ENCODE results near the gene TMEM52. TPM values are rescaled to one million over a fixed set of nuclear protein-coding genes. Genes with fewer than 3 reads are reported as not detected.
A peak's percentile ranks its signal among the peaks of the same experiment; 100 is the strongest.

TMEM52 gene
- total and polyA plus RNA-seq, 2 of the 13 experiments (the other 11 are each of a cell fraction or from before 2014, with no cell fraction given): 13.2 to 18.7 TPM

DNA sequence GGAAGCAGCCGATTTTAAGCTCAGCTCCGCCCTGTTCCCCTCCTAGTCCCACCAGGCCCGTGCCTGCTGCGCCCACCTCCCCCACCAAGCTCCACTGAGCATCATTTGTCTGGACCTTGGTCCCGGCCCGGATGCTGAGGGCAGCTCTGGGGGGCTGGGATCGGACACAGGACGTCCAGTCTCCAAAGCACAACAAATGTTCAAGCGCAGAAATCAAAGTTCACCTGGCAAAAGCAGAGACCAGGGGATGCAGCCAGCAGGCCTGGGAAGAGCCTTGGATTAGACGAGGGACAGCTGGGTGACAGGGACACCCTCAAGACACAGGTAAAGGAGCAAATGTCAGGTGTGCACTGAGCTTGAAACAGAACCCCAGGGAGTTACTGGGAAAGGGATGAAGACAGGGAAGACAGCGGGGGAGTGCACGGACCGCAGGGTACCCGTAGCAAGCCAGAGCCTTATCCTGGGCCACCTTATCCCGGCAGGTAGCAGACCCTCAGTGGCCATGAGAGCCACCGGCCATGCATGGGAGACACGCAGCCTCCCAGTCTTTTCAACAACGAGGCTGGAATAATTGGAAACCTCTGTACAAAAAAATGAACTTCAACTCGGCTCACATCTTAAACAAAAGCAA is 22.2 kb upstream of the TMEM52 start (continued):
- TF ChIP-seq RARG (CRISPR knock-in tag; IDR thresholded peaks at IDR 0.05; ENCODE audit: low read depth): no peak
- TF ChIP-seq, protein P1, sequence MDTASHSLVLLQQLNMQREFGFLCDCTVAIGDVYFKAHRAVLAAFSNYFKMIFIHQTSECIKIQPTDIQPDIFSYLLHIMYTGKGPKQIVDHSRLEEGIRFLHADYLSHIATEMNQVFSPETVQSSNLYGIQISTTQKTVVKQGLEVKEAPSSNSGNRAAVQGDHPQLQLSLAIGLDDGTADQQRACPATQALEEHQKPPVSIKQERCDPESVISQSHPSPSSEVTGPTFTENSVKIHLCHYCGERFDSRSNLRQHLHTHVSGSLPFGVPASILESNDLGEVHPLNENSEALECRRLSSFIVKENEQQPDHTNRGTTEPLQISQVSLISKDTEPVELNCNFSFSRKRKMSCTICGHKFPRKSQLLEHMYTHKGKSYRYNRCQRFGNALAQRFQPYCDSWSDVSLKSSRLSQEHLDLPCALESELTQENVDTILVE (CRISPR knock-in tag; IDR thresholded peaks at IDR 0.05): no peak; the same call in 1 of the 2 replicates
- TF ChIP-seq ZNF773 (CRISPR knock-in tag; IDR thresholded peaks at IDR 0.05; ENCODE audit: borderline replicate concordance): no peak
- no peak for TF ChIP-seq SMC3 (IDR thresholded peaks at IDR 0.05; ENCODE audit: low read length)
- TF ChIP-seq, protein P2, sequence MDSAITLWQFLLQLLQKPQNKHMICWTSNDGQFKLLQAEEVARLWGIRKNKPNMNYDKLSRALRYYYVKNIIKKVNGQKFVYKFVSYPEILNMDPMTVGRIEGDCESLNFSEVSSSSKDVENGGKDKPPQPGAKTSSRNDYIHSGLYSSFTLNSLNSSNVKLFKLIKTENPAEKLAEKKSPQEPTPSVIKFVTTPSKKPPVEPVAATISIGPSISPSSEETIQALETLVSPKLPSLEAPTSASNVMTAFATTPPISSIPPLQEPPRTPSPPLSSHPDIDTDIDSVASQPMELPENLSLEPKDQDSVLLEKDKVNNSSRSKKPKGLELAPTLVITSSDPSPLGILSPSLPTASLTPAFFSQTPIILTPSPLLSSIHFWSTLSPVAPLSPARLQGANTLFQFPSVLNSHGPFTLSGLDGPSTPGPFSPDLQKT (CRISPR knock-in tag; IDR thresholded peaks at IDR 0.05; ENCODE audit: borderline replicate concordance): no peak
- TF ChIP-seq ATF7 (IDR thresholded peaks at IDR 0.05): no peak
- no peak for TF ChIP-seq ATF7 (CRISPR knock-in tag; IDR thresholded peaks at IDR 0.05)
- no peak for TF ChIP-seq HNRNPH1 (optimal IDR thresholded peaks at IDR 0.05; ENCODE audit: low read depth, low read length)
- no peak for TF ChIP-seq ZNF616 (CRISPR knock-in tag; IDR thresholded peaks at IDR 0.05; ENCODE audit: low read depth)
- TF ChIP-seq, protein P3, sequence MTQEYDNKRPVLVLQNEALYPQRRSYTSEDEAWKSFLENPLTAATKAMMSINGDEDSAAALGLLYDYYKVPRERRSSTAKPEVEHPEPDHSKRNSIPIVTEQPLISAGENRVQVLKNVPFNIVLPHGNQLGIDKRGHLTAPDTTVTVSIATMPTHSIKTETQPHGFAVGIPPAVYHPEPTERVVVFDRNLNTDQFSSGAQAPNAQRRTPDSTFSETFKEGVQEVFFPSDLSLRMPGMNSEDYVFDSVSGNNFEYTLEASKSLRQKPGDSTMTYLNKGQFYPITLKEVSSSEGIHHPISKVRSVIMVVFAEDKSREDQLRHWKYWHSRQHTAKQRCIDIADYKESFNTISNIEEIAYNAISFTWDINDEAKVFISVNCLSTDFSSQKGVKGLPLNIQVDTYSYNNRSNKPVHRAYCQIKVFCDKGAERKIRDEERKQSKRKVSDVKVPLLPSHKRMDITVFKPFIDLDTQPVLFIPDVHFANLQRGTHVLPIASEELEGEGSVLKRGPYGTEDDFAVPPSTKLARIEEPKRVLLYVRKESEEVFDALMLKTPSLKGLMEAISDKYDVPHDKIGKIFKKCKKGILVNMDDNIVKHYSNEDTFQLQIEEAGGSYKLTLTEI (CRISPR knock-in tag; conservative IDR thresholded peaks at IDR 0.05): no peak
- TF ChIP-seq CBFB (CRISPR knock-in tag; IDR thresholded peaks at IDR 0.05): peak; percentile 48; the same call in 1 of the 2 replicates
- TF ChIP-seq, protein P4, sequence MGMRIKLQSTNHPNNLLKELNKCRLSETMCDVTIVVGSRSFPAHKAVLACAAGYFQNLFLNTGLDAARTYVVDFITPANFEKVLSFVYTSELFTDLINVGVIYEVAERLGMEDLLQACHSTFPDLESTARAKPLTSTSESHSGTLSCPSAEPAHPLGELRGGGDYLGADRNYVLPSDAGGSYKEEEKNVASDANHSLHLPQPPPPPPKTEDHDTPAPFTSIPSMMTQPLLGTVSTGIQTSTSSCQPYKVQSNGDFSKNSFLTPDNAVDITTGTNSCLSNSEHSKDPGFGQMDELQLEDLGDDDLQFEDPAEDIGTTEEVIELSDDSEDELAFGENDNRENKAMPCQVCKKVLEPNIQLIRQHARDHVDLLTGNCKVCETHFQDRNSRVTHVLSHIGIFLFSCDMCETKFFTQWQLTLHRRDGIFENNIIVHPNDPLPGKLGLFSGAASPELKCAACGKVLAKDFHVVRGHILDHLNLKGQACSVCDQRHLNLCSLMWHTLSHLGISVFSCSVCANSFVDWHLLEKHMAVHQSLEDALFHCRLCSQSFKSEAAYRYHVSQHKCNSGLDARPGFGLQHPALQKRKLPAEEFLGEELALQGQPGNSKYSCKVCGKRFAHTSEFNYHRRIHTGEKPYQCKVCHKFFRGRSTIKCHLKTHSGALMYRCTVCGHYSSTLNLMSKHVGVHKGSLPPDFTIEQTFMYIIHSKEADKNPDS (CRISPR knock-in tag; IDR thresholded peaks at IDR 0.05): no peak
- no peak for TF ChIP-seq PCBP1 (IDR thresholded peaks at IDR 0.05; ENCODE audit: borderline replicate concordance, low read depth, low read length)
- TF ChIP-seq RFX3 (CRISPR knock-in tag; IDR thresholded peaks at IDR 0.05): 0 out of 2 replicates have a peak, but pooled peaks have one; percentile 28
- no peak for TF ChIP-seq SMARCE1 (IDR thresholded peaks at IDR 0.05; ENCODE audit: borderline replicate concordance)
- no peak for TF ChIP-seq CEBPB (IDR thresholded peaks at IDR 0.05; ENCODE audit: borderline replicate concordance, low read depth, low read length)
- TF ChIP-seq, protein P5, sequence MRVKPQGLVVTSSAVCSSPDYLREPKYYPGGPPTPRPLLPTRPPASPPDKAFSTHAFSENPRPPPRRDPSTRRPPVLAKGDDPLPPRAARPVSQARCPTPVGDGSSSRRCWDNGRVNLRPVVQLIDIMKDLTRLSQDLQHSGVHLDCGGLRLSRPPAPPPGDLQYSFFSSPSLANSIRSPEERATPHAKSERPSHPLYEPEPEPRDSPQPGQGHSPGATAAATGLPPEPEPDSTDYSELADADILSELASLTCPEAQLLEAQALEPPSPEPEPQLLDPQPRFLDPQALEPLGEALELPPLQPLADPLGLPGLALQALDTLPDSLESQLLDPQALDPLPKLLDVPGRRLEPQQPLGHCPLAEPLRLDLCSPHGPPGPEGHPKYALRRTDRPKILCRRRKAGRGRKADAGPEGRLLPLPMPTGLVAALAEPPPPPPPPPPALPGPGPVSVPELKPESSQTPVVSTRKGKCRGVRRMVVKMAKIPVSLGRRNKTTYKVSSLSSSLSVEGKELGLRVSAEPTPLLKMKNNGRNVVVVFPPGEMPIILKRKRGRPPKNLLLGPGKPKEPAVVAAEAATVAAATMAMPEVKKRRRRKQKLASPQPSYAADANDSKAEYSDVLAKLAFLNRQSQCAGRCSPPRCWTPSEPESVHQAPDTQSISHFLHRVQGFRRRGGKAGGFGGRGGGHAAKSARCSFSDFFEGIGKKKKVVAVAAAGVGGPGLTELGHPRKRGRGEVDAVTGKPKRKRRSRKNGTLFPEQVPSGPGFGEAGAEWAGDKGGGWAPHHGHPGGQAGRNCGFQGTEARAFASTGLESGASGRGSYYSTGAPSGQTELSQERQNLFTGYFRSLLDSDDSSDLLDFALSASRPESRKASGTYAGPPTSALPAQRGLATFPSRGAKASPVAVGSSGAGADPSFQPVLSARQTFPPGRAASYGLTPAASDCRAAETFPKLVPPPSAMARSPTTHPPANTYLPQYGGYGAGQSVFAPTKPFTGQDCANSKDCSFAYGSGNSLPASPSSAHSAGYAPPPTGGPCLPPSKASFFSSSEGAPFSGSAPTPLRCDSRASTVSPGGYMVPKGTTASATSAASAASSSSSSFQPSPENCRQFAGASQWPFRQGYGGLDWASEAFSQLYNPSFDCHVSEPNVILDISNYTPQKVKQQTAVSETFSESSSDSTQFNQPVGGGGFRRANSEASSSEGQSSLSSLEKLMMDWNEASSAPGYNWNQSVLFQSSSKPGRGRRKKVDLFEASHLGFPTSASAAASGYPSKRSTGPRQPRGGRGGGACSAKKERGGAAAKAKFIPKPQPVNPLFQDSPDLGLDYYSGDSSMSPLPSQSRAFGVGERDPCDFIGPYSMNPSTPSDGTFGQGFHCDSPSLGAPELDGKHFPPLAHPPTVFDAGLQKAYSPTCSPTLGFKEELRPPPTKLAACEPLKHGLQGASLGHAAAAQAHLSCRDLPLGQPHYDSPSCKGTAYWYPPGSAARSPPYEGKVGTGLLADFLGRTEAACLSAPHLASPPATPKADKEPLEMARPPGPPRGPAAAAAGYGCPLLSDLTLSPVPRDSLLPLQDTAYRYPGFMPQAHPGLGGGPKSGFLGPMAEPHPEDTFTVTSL (CRISPR knock-in tag; IDR thresholded peaks at IDR 0.05; ENCODE audit: borderline replicate concordance): 0 out of 2 replicates have a peak, but pooled peaks have one; percentile 41
- TF ChIP-seq KLF6 (CRISPR knock-in tag; IDR thresholded peaks at IDR 0.05): no peak
